Ishikawa (cell line): ENCODE data around the gene ARSB.

ENCODE experiments used
- CEBPB ChIP-seq: IDR thresholded peaks from 2 replicates; pipeline ENCODE4 v1.6.1; 2012
- CREB1 ChIP-seq: IDR thresholded peaks from 2 replicates; pipeline ENCODE4 v1.6.1; 2012; ENCODE audit warnings: low read depth
- EGR1 ChIP-seq: IDR thresholded peaks from 2 replicates; pipeline ENCODE4 v1.6.1; 2012
- EP300 ChIP-seq: IDR thresholded peaks from 2 replicates; pipeline ENCODE4 v1.6.1; 2012; ENCODE audit warnings: borderline replicate concordance
- FOXM1 ChIP-seq: IDR thresholded peaks from 2 replicates; pipeline ENCODE4 v1.6.1; 2012; ENCODE audit warnings: low read depth, borderline replicate concordance
- MAX ChIP-seq: IDR thresholded peaks from 2 replicates; pipeline ENCODE4 v1.6.1; 2012
- NFIC ChIP-seq: IDR thresholded peaks from 2 replicates; pipeline ENCODE4 v1.6.1; 2012
- RAD21 ChIP-seq: IDR thresholded peaks from 2 replicates; pipeline ENCODE4 v1.6.1; 2012; ENCODE audit warnings: low read depth
- REST ChIP-seq: IDR thresholded peaks from 2 replicates; pipeline ENCODE4 v1.6.1; 2012; ENCODE audit warnings: low read depth, mild to moderate bottlenecking
- TAF1 ChIP-seq: IDR thresholded peaks from 2 replicates; pipeline ENCODE4 v1.6.1; 2012; ENCODE audit warnings: low read depth, mild to moderate bottlenecking
- TCF12 ChIP-seq: IDR thresholded peaks from 2 replicates; pipeline ENCODE4 v1.6.1; 2012; ENCODE audit warnings: low read depth
- TEAD4 ChIP-seq: IDR thresholded peaks from 2 replicates; pipeline ENCODE4 v1.6.1; 2012
- USF1 ChIP-seq: IDR thresholded peaks from 2 replicates; pipeline ENCODE4 v1.6.1; 2012
- YY1 ChIP-seq: IDR thresholded peaks from 2 replicates; pipeline ENCODE4 v1.6.1; 2012; ENCODE audit warnings: low read depth
- ZBTB7A ChIP-seq: IDR thresholded peaks from 2 replicates; pipeline ENCODE4 v1.6.1; 2012; ENCODE audit warnings: low read depth

Gene ARSB

GRCh38 chr5:78787783-78788182 is 197.3 kb downstream of the ARSB start:
- TF ChIP-seq FOXM1, result no peak
- TF ChIP-seq EP300, result no peak
- TF ChIP-seq CREB1, result no peak
- TF ChIP-seq YY1, result no peak
- no peak for TF ChIP-seq NFIC
- TF ChIP-seq EGR1, result no peak
- no peak for TF ChIP-seq CEBPB
- TF ChIP-seq TCF12, result no peak
- no peak for TF ChIP-seq USF1
- no peak for TF ChIP-seq ZBTB7A
- no peak for TF ChIP-seq RAD21
- TF ChIP-seq MAX, result no peak
- TF ChIP-seq TEAD4, result no peak
- no peak for TF ChIP-seq REST
- no peak for TF ChIP-seq TAF1

GRCh38 chr5:78785454-78785853 is 199.7 kb downstream of the ARSB start:
- TF ChIP-seq TCF12 (no peak), EP300 (no peak), TAF1 (no peak), CEBPB (no peak), NFIC (no peak)

GRCh38 chr5:78783434-78784130 is 201.5 kb downstream of the ARSB start:
- TF ChIP-seq TEAD4, result no peak
- no peak for TF ChIP-seq RAD21
- no peak for TF ChIP-seq REST
- no peak for TF ChIP-seq EGR1
- TF ChIP-seq CEBPB, result no peak
- no peak for TF ChIP-seq CREB1
- TF ChIP-seq NFIC, result no peak

GRCh38 chr5:78782728-78783127 is 202.4 kb downstream of the ARSB start:
- TF ChIP-seq YY1 (no peak), MAX (no peak), RAD21 (no peak), USF1 (no peak), TCF12 (no peak), CREB1 (no peak)

GRCh38 chr5:78781611-78782286 is 203.4 kb downstream of the ARSB start:
- TF ChIP-seq EGR1 (no peak), MAX (no peak), FOXM1 (no peak), CREB1 (no peak), USF1 (no peak), REST (no peak), ZBTB7A (no peak), TCF12 (no peak), RAD21 (no peak), TAF1 (no peak), TEAD4 (no peak), YY1 (no peak), CEBPB (no peak), EP300 (no peak), NFIC (no peak)
